HEK293 (cell line): Measurements from ENCODE around the gene MAPK11.

Experiments
- BCL11A ChIP-seq: fragments of 450-650 bp; formaldehyde crosslinking; IDR thresholded peaks from 2 replicates; pipeline ENCODE4 v1.5.1; 2016; ENCODE audit warnings: low read depth, missing biosample characterization, missing genetic modification characterization
- HOXC10 ChIP-seq: sonication (generic); formaldehyde crosslinking; IDR thresholded peaks from 2 replicates; pipeline ENCODE4 v1.8.1; 2023; ENCODE audit warnings: mild to moderate bottlenecking, missing genetic modification reagents
- IKZF3 ChIP-seq: fragments of 450-650 bp; IDR thresholded peaks from 2 replicates; pipeline ENCODE4 v1.5.0; 2018; ENCODE audit warnings: missing biosample characterization, mild to moderate bottlenecking, missing genetic modification characterization, moderate library complexity
- KLF9 ChIP-seq: fragments of 450-650 bp; formaldehyde crosslinking; IDR thresholded peaks from 2 replicates; pipeline ENCODE4 v1.5.1; 2016; ENCODE audit warnings: missing biosample characterization, missing genetic modification characterization, low read depth
- PRDM1 ChIP-seq: fragments of 450-650 bp; formaldehyde crosslinking; IDR thresholded peaks from 2 replicates; pipeline ENCODE4; 2016; ENCODE audit warnings: missing biosample characterization, missing genetic modification characterization
- RBAK ChIP-seq: fragments of 450-650 bp; formaldehyde crosslinking; IDR thresholded peaks from 2 replicates; pipeline ENCODE4 v1.5.1; 2016; ENCODE audit warnings: missing biosample characterization, missing genetic modification characterization
- TRIM28 ChIP-seq: IDR thresholded peaks from 2 replicates; pipeline ENCODE4 v1.6.1; 2011; ENCODE audit warnings: low read length, control low read depth, borderline replicate concordance
- YY1 ChIP-seq: fragments of 450-650 bp; formaldehyde crosslinking; IDR thresholded peaks from 2 replicates; pipeline ENCODE4 v1.5.1; 2018; ENCODE audit warnings: missing biosample characterization, missing genetic modification characterization
- YY2 ChIP-seq: fragments of 450-650 bp; formaldehyde crosslinking; IDR thresholded peaks from 2 replicates; pipeline ENCODE4 v1.5.1; 2016; ENCODE audit warnings: missing biosample characterization, missing genetic modification characterization
- ZBTB1 ChIP-seq: fragments of 450-650 bp; formaldehyde crosslinking; IDR thresholded peaks from 2 replicates; pipeline ENCODE4 v1.5.1; 2016; ENCODE audit warnings: missing biosample characterization, missing genetic modification characterization
- ZFHX2 ChIP-seq: fragments of 450-650 bp; formaldehyde crosslinking; conservative IDR thresholded peaks from 2 replicates; pipeline ENCODE4 v1.5.1; 2016; ENCODE audit warnings: missing biosample characterization, missing genetic modification characterization
- ZIC2 ChIP-seq: fragments of 450-650 bp; formaldehyde crosslinking; IDR thresholded peaks from 2 replicates; pipeline ENCODE4 v1.5.1; 2016; ENCODE audit warnings: missing biosample characterization, missing genetic modification characterization
- ZNF184 ChIP-seq: fragments of 450-650 bp; IDR thresholded peaks from 2 replicates; pipeline ENCODE4 v1.5.1; 2018; ENCODE audit warnings: missing biosample characterization, mild to moderate bottlenecking, missing genetic modification characterization
- ZNF223 ChIP-seq: fragments of 450-650 bp; formaldehyde crosslinking; IDR thresholded peaks from 2 replicates; pipeline ENCODE4 v1.5.1; 2016; ENCODE audit warnings: missing biosample characterization, missing genetic modification characterization
- ZNF366 ChIP-seq: fragments of 450-650 bp; formaldehyde crosslinking; conservative IDR thresholded peaks from 2 replicates; pipeline ENCODE4 v1.5.1; 2016; ENCODE audit warnings: missing biosample characterization, missing genetic modification characterization
- ZNF37A ChIP-seq: fragments of 450-650 bp; IDR thresholded peaks from 2 replicates; pipeline ENCODE4 v1.5.1; 2018; ENCODE audit warnings: missing biosample characterization, missing genetic modification characterization
- ZNF391 ChIP-seq: fragments of 450-650 bp; formaldehyde crosslinking; IDR thresholded peaks from 2 replicates; pipeline ENCODE4 v1.5.1; 2016; ENCODE audit warnings: low read depth, missing biosample characterization, missing genetic modification characterization, borderline replicate concordance
- ZNF488 ChIP-seq: fragments of 450-650 bp; formaldehyde crosslinking; IDR thresholded peaks from 2 replicates; pipeline ENCODE4 v1.5.1; 2016; ENCODE audit warnings: missing biosample characterization, missing genetic modification characterization
- ZNF513 ChIP-seq: fragments of 450-650 bp; IDR thresholded peaks from 2 replicates; pipeline ENCODE4 v1.5.1; 2018; ENCODE audit warnings: missing biosample characterization, missing genetic modification characterization
- ZNF548 ChIP-seq: fragments of 450-650 bp; formaldehyde crosslinking; IDR thresholded peaks from 2 replicates; pipeline ENCODE4 v1.5.1; 2016; ENCODE audit warnings: missing biosample characterization, missing genetic modification characterization
- ZNF600 ChIP-seq: fragments of 450-650 bp; formaldehyde crosslinking; IDR thresholded peaks from 2 replicates; pipeline ENCODE4 v1.5.1; 2016; ENCODE audit warnings: missing biosample characterization, missing genetic modification characterization
- ZNF626 ChIP-seq: fragments of 450-650 bp; sonication (Bioruptor Pico); formaldehyde crosslinking; IDR thresholded peaks from 2 replicates; pipeline ENCODE4 v1.5.1; 2018; ENCODE audit warnings: missing biosample characterization, missing genetic modification characterization, inconsistent platforms
- ZNF629 ChIP-seq: fragments of 450-650 bp; formaldehyde crosslinking; IDR thresholded peaks from 2 replicates; pipeline ENCODE4 v1.5.1; 2017; ENCODE audit warnings: missing biosample characterization, missing genetic modification characterization
- ZNF768 ChIP-seq: fragments of 450-650 bp; formaldehyde crosslinking; IDR thresholded peaks from 2 replicates; pipeline ENCODE4 v1.5.1; 2018; ENCODE audit warnings: missing biosample characterization, mild to moderate bottlenecking, missing genetic modification characterization
- ZNF776 ChIP-seq: fragments of 450-650 bp; formaldehyde crosslinking; IDR thresholded peaks from 2 replicates; pipeline ENCODE4 v1.5.0; 2017; ENCODE audit warnings: missing biosample characterization, missing genetic modification characterization, borderline replicate concordance
- ZNF791 ChIP-seq: fragments of 450-650 bp; formaldehyde crosslinking; IDR thresholded peaks from 2 replicates; pipeline ENCODE4 v1.5.1; 2016; ENCODE audit warnings: missing biosample characterization, missing genetic modification characterization
- TF ChIP-seq, protein P1 (sequence below): fragments of 450-650 bp; formaldehyde crosslinking; IDR thresholded peaks from 2 replicates; pipeline ENCODE4 v1.5.1; 2017; ENCODE audit warnings: missing biosample characterization, missing genetic modification characterization
- TF ChIP-seq, protein P2 (sequence below): fragments of 450-650 bp; formaldehyde crosslinking; IDR thresholded peaks from 2 replicates; pipeline ENCODE4 v1.5.1; 2016; ENCODE audit warnings: missing biosample characterization, missing genetic modification characterization
- TF ChIP-seq, protein P3 (sequence below): fragments of 450-650 bp; formaldehyde crosslinking; IDR thresholded peaks from 2 replicates; pipeline ENCODE4 v1.5.1; 2017; ENCODE audit warnings: missing biosample characterization, missing genetic modification characterization
- TF ChIP-seq, protein P4 (sequence below): fragments of 450-650 bp; formaldehyde crosslinking; IDR thresholded peaks from 2 replicates; pipeline ENCODE4 v1.5.1; 2017; ENCODE audit warnings: missing biosample characterization, missing genetic modification characterization
- TF ChIP-seq, protein P5 (sequence below): IDR thresholded peaks from 2 replicates; pipeline ENCODE4 v1.6.1; 2011; ENCODE audit warnings: mild to moderate bottlenecking, low read depth, low read length, borderline replicate concordance

Gene MAPK11

DNA sequence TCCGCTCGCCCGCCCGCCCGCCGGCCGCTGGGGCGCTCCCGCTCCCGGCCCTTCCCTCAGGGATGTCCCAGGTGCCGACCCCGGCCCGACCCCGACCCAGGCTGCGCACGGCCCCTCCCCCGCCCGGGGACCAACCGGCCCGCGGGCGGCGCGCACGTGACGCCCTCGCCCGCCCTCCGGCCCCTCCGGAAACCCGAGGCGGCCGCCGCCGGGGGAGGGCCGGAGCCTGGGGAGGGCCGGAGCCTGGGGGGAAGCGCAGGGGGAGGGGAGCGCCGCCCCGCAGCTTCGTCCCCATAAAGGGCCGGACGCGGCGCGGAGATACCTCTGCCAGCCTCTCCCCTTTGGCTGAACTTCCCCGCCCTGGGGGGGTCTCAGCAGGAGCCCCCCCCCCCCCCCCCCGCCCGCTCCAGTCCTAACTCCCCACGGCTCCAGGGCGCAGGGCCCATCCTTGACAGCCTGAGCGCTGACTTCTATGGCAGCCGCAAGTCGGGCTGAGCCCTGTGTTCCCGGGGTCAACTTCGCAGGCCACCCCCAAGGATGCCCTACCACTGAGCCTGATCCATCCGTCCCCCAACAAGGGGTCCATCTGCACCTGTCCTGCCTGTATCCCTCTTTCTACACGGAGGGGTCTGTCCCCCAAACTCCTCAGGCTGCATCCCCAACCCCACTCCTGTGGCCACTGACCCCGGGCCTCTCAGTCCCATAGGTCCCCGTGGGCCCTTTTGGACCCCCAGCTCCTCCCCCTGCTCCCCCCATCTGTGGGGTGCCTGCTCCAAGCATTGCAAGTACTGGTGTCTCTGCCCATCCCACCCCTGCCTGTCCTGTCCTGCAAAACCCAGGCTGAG is 8.3 kb downstream of the MAPK11 start, which contains the start of gene MAPK12 (continued):
- TF ChIP-seq TRIM28 (no peak), IKZF3 (0 out of 2 replicates have a peak, but pooled peaks have one; percentile 32), ZNF513 (tag by site-specific recombination) (no peak), ZNF366 (tag by site-specific recombination) (no peak), KLF9 (tag by site-specific recombination) (no peak), ZIC2 (tag by site-specific recombination) (peak; percentile 45; the same call in 1 of the 2 replicates), YY2 (tag by site-specific recombination) (no peak), ZNF37A (tag by site-specific recombination) (no peak), BCL11A (tag by site-specific recombination) (no peak), ZNF548 (tag by site-specific recombination) (no peak), ZNF391 (tag by site-specific recombination) (no peak), ZNF488 (tag by site-specific recombination) (no peak), ZNF626 (tag by site-specific recombination) (no peak), ZNF223 (tag by site-specific recombination) (no peak), HOXC10 (CRISPR knock-in tag) (no peak), RBAK (tag by site-specific recombination) (no peak), ZNF776 (tag by site-specific recombination) (no peak), ZFHX2 (tag by site-specific recombination) (no peak), ZNF600 (tag by site-specific recombination) (no peak), ZNF629 (tag by site-specific recombination) (no peak), ZBTB1 (tag by site-specific recombination) (no peak), ZNF184 (tag by site-specific recombination) (no peak), PRDM1 (tag by site-specific recombination) (no peak), ZNF768 (no peak), ZNF791 (no peak), YY1 (tag by site-specific recombination) (no peak)
- TF ChIP-seq, protein P1, sequence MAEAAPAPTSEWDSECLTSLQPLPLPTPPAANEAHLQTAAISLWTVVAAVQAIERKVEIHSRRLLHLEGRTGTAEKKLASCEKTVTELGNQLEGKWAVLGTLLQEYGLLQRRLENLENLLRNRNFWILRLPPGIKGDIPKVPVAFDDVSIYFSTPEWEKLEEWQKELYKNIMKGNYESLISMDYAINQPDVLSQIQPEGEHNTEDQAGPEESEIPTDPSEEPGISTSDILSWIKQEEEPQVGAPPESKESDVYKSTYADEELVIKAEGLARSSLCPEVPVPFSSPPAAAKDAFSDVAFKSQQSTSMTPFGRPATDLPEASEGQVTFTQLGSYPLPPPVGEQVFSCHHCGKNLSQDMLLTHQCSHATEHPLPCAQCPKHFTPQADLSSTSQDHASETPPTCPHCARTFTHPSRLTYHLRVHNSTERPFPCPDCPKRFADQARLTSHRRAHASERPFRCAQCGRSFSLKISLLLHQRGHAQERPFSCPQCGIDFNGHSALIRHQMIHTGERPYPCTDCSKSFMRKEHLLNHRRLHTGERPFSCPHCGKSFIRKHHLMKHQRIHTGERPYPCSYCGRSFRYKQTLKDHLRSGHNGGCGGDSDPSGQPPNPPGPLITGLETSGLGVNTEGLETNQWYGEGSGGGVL = peak; percentile 94
- TF ChIP-seq, protein P2, sequence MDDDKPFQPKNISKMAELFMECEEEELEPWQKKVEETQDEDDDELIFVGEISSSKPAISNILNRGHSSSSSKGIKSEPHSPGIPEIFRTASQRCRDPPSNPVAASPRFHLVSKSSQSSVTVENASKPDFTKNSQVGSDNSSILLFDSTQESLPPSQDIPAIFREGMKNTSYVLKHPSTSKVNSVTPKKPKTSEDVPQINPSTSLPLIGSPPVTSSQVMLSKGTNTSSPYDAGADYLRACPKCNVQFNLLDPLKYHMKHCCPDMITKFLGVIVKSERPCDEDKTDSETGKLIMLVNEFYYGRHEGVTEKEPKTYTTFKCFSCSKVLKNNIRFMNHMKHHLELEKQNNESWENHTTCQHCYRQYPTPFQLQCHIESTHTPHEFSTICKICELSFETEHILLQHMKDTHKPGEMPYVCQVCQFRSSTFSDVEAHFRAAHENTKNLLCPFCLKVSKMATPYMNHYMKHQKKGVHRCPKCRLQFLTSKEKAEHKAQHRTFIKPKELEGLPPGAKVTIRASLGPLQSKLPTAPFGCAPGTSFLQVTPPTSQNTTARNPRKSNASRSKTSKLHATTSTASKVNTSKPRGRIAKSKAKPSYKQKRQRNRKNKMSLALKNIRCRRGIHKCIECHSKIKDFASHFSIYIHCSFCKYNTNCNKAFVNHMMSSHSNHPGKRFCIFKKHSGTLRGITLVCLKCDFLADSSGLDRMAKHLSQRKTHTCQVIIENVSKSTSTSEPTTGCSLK (tag by site-specific recombination) = no peak
- TF ChIP-seq, protein P3, sequence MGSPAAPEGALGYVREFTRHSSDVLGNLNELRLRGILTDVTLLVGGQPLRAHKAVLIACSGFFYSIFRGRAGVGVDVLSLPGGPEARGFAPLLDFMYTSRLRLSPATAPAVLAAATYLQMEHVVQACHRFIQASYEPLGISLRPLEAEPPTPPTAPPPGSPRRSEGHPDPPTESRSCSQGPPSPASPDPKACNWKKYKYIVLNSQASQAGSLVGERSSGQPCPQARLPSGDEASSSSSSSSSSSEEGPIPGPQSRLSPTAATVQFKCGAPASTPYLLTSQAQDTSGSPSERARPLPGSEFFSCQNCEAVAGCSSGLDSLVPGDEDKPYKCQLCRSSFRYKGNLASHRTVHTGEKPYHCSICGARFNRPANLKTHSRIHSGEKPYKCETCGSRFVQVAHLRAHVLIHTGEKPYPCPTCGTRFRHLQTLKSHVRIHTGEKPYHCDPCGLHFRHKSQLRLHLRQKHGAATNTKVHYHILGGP (tag by site-specific recombination) = no peak
- TF ChIP-seq, protein P4, sequence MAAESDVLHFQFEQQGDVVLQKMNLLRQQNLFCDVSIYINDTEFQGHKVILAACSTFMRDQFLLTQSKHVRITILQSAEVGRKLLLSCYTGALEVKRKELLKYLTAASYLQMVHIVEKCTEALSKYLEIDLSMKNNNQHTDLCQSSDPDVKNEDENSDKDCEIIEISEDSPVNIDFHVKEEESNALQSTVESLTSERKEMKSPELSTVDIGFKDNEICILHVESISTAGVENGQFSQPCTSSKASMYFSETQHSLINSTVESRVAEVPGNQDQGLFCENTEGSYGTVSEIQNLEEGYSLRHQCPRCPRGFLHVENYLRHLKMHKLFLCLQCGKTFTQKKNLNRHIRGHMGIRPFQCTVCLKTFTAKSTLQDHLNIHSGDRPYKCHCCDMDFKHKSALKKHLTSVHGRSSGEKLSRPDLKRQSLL (tag by site-specific recombination) = no peak
- TF ChIP-seq, protein P5, sequence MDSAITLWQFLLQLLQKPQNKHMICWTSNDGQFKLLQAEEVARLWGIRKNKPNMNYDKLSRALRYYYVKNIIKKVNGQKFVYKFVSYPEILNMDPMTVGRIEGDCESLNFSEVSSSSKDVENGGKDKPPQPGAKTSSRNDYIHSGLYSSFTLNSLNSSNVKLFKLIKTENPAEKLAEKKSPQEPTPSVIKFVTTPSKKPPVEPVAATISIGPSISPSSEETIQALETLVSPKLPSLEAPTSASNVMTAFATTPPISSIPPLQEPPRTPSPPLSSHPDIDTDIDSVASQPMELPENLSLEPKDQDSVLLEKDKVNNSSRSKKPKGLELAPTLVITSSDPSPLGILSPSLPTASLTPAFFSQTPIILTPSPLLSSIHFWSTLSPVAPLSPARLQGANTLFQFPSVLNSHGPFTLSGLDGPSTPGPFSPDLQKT = no peak
